Smooth muscle cell (in vitro differentiated cells): ENCODE results near the gene TMEM201. TPM values are rescaled to one million over a fixed set of nuclear protein-coding genes. Genes with fewer than 3 reads are reported as not detected.

Experiments
- DNase-seq: peaks from one replicate; lab custom pipeline; 2025; ENCODE audit not compliant: unreplicated experiment; lab: John Stamatoyannopoulos, UW
- H2AFZ ChIP-seq: fragments of 200-600 bp; sonication (generic); 2 replicates; pipeline ENCODE4 v1.6.0; 2016; ENCODE audit warnings: antibody characterized with exemption, low read depth, mild to moderate bottlenecking
- H3F3A ChIP-seq: fragments of 200-600 bp; sonication (generic); 2 replicates; pipeline ENCODE4 v1.6.0; 2017; ENCODE audit warnings: antibody characterized with exemption, low read depth
- H3K27ac ChIP-seq: fragments of 200-600 bp; sonication (generic); 2 replicates; pipeline ENCODE4 v1.5.1; 2016; ENCODE audit warnings: low read depth, mild to moderate bottlenecking
- H3K27me3 ChIP-seq: fragments of 200-600 bp; sonication (generic); 2 replicates; pipeline ENCODE4 v1.6.1; 2016; ENCODE audit warnings: low read depth, mild to moderate bottlenecking
- H3K36me3 ChIP-seq: fragments of 200-600 bp; sonication (generic); 2 replicates; pipeline ENCODE4 v1.5.1; 2016; ENCODE audit warnings: low read depth
- H3K4me1 ChIP-seq: fragments of 200-600 bp; sonication (generic); 2 replicates; pipeline ENCODE4 v1.5.1; 2016; ENCODE audit warnings: low read depth
- H3K4me2 ChIP-seq: fragments of 200-600 bp; sonication (generic); 2 replicates; pipeline ENCODE4 v1.6.0; 2016; ENCODE audit warnings: mild to moderate bottlenecking
- H3K4me3 ChIP-seq: fragments of 200-600 bp; sonication (generic); 2 replicates; pipeline ENCODE4 v1.5.1; 2016; ENCODE audit warnings: mild to moderate bottlenecking
- H3K79me2 ChIP-seq: fragments of 200-600 bp; sonication (generic); 2 replicates; pipeline ENCODE4 v1.6.0; 2016; ENCODE audit warnings: low read depth, mild to moderate bottlenecking
- H3K9ac ChIP-seq: fragments of 200-600 bp; sonication (generic); 2 replicates; pipeline ENCODE4 v1.6.0; 2016; ENCODE audit warnings: low read depth
- H3K9me3 ChIP-seq: fragments of 200-600 bp; sonication (generic); replicated peaks from 2 replicates; pipeline ENCODE4 v1.5.1; 2016; ENCODE audit warnings: low read depth
- H4K20me1 ChIP-seq: fragments of 200-600 bp; sonication (generic); 2 replicates; pipeline ENCODE4 v1.6.0; 2016; ENCODE audit warnings: low read depth
- CTCF ChIP-seq: fragments of 200-600 bp; sonication (generic); IDR thresholded peaks from 2 replicates; pipeline ENCODE4 v1.5.1; 2017; ENCODE audit warnings: borderline replicate concordance, mild to moderate bottlenecking, antibody characterized with exemption; ENCODE audit not compliant: insufficient read depth, poor library complexity, severe bottlenecking
- WGBS: methylation state at CpG from one replicate; pipeline ENCODE4 v1.1.7; 2016; ENCODE audit warnings: low lambda C conversion rate; 5-methylcytosine and 5-hydroxymethylcytosine counted together
- polyA plus RNA-seq: library from polyadenylated mRNA; unstranded; fragments of >200 nt; fragmentation: Nextera tagmentation; extraction: Ambion mirVana; gene quantifications from 2 replicates; pipeline ENCODE4 v1.2.1, GENCODE V29; 2016
- total RNA-seq: library from RNA; depleted of rRNA; stranded (reverse); fragments of >200 nt; gene quantifications from 2 replicates; pipeline ENCODE4 v1.2.3, GENCODE V29; 2014

Gene TMEM201
- total and polyA plus RNA-seq, 2 experiments from 2014 or later, result 2.4 to 8.8 TPM

GRCh38 chr1:9576903-9577302 lies 11.8 kb upstream of the TMEM201 start:
- TF ChIP-seq CTCF, result no peak
- Histone ChIP-seq H3F3A (no peaks in the 10 kb centered on the region), H3K4me2 (no peak overlapping the region), H3K9me3 (no peaks in the 10 kb centered on the region), H2AFZ (no peak overlapping the region), H3K27ac (no peak overlapping the region), H3K4me3 (no peak overlapping the region), H3K79me2 (no peaks in the 10 kb centered on the region), H3K27me3 (no peaks in the 10 kb centered on the region), H3K9ac (no peak overlapping the region), H3K4me1 (no peaks in the 10 kb centered on the region), H4K20me1 (no peaks in the 10 kb centered on the region), H3K36me3 (no peaks in the 10 kb centered on the region)
- no peak for DNase-seq
- WGBS, result 95% methylated on average over 6 of the region's 6 CpGs

GRCh38 chr1:9577423-9577822 lies 11.3 kb upstream of the TMEM201 start:
- H3K9me3 ChIP-seq, result no peaks in the 10 kb centered on the region
- no peak overlapping the region for H3K9ac ChIP-seq
- no peaks in the 10 kb centered on the region for H3K36me3 ChIP-seq
- no peak overlapping the region for H3K27ac ChIP-seq
- WGBS, result 91% methylated on average over 5 of the region's 5 CpGs
- no peak overlapping the region for H2AFZ ChIP-seq
- no peak for DNase-seq
- H3F3A ChIP-seq, result no peaks in the 10 kb centered on the region
- H3K4me1 ChIP-seq, result no peaks in the 10 kb centered on the region
- H3K4me3 ChIP-seq, result no peak overlapping the region
- no peak overlapping the region for H3K4me2 ChIP-seq
- no peaks in the 10 kb centered on the region for H3K27me3 ChIP-seq
- H3K79me2 ChIP-seq, result no peaks in the 10 kb centered on the region
- no peaks in the 10 kb centered on the region for H4K20me1 ChIP-seq
- TF ChIP-seq CTCF, result no peak

GRCh38 chr1:9580942-9581341 lies 7.8 kb upstream of the TMEM201 start:
- H3K9me3 ChIP-seq, result no peaks in the 10 kb centered on the region
- no peaks in the 10 kb centered on the region for H4K20me1 ChIP-seq
- no peak overlapping the region for H3K27ac ChIP-seq
- no peak for TF ChIP-seq CTCF
- H2AFZ ChIP-seq, result no peak overlapping the region
- 100% methylated on average over 2 of the region's 2 CpGs for WGBS
- H3F3A ChIP-seq, result no peaks in the 10 kb centered on the region
- no peaks in the 10 kb centered on the region for H3K27me3 ChIP-seq
- no peak overlapping the region for H3K9ac ChIP-seq
- H3K4me2 ChIP-seq, result no peak overlapping the region
- no peaks in the 10 kb centered on the region for H3K4me1 ChIP-seq
- no peak overlapping the region for H3K4me3 ChIP-seq
- H3K79me2 ChIP-seq, result no peaks in the 10 kb centered on the region
- no peaks in the 10 kb centered on the region for H3K36me3 ChIP-seq
- no peak for DNase-seq

- H3K36me3 ChIP-seq, result no peaks in the 10 kb centered on the region
- no peak overlapping the region for H2AFZ ChIP-seq
- DNase-seq, result no peak
- no peak overlapping the region for H3K4me3 ChIP-seq
- peaks cover 19% of the 10 kb centered on the region for H4K20me1 ChIP-seq
- no peak overlapping the region for H3K9ac ChIP-seq
- WGBS, result 94% methylated on average over 3 of the region's 3 CpGs
- H3K27me3 ChIP-seq, result no peaks in the 10 kb centered on the region
- TF ChIP-seq CTCF, result no peak
- H3K9me3 ChIP-seq, result no peaks in the 10 kb centered on the region
- H3K27ac ChIP-seq, result no peak overlapping the region
- H3K4me1 ChIP-seq, result peaks cover 13% of the 10 kb centered on the region
- H3K79me2 ChIP-seq, result peaks cover 14% of the 10 kb centered on the region
- H3K4me2 ChIP-seq, result no peak overlapping the region
- H3F3A ChIP-seq, result no peaks in the 10 kb centered on the region
Measured at GRCh38 chr1:9586147-9586766, 2.5 kb upstream of the TMEM201 start.
